Neural cell (in vitro differentiated cells): ENCODE results near the gene AMPH.
A peak's percentile ranks its signal among the peaks of the same experiment; 100 is the strongest.

ENCODE experiments used
- CTCF ChIP-seq: fragments of 450-650 bp; IDR thresholded peaks from 2 replicates; pipeline ENCODE4 v1.5.1; 2014; ENCODE audit warnings: antibody characterized with exemption, mild to moderate bottlenecking, moderate library complexity; ENCODE audit not compliant: poor library complexity, severe bottlenecking
- EP300 ChIP-seq: fragments of 450-650 bp; conservative IDR thresholded peaks from 2 replicates; pipeline ENCODE4 v1.6.1; 2014; ENCODE audit warnings: antibody characterized with exemption, mild to moderate bottlenecking, moderate library complexity; ENCODE audit not compliant: poor library complexity, severe bottlenecking
- EZH2 ChIP-seq: fragments of 200-600, 300-800 bp; shearing (Covaris generic), sonication (generic); IDR thresholded peaks from 2 replicates; pipeline ENCODE4 v1.6.1; 2014; ENCODE audit warnings: antibody characterized with exemption, low read length, borderline replicate concordance, mild to moderate bottlenecking; ENCODE audit not compliant: insufficient read depth, poor library complexity, severe bottlenecking
- POLR2AphosphoS5 ChIP-seq: IDR thresholded peaks from 2 replicates; pipeline ENCODE4 v1.6.1; 2012
- RAD21 ChIP-seq: fragments of 450-650 bp; conservative IDR thresholded peaks from 2 replicates; pipeline ENCODE4 v1.6.1; 2014; ENCODE audit warnings: antibody characterized with exemption, mild to moderate bottlenecking, moderate library complexity
- REST ChIP-seq: IDR thresholded peaks from 2 replicates; pipeline ENCODE4 v1.6.1; 2012; ENCODE audit warnings: borderline replicate concordance

GRCh38 chr7:38481401-38481800 is 149.8 kb downstream of the AMPH start:
- TF ChIP-seq CTCF (no peak), REST (no peak), POLR2AphosphoS5 (no peak), RAD21 (no peak), EZH2 (no peak), EP300 (peak; percentile 24)
